GM23338 (cell line): ENCODE measurements around the gene ZACN.

Source experiments
- CREB1 ChIP-seq: fragments of 250-450 bp; sonication (Bioruptor Pico); IDR thresholded peaks from 2 replicates; pipeline ENCODE4 v1.5.0; 2020; ENCODE audit warnings: low read depth, mild to moderate bottlenecking, moderate library complexity
- CTCF ChIP-seq, 2 experiments: fragments of 200-600 bp in 1 of 2; sonication (generic) in 1 of 2; conservative IDR thresholded peaks; 2 replicates each; pipeline versions ENCODE4 v1.5.1 to v1.6.1; 2016 to 2017; ENCODE audit warnings: antibody characterized with exemption in 2 of 2, low read depth in 2 of 2, mild to moderate bottlenecking in 2 of 2, moderate library complexity in 1 of 2
- ETS1 ChIP-seq: IDR thresholded peaks from 2 replicates; pipeline ENCODE4 v1.6.1; 2016; ENCODE audit warnings: antibody characterized with exemption
- EZH2 ChIP-seq: fragments of 200-600 bp; sonication (generic); IDR thresholded peaks from one replicate; pipeline ENCODE4 v1.8.0; 2017; ENCODE audit warnings: antibody characterized with exemption, mild to moderate bottlenecking, low read depth; ENCODE audit not compliant: unreplicated experiment
- EZH2phosphoT487 ChIP-seq: fragments of 200-600 bp; sonication (generic); IDR thresholded peaks from one replicate; pipeline ENCODE4 v1.8.1; 2018; ENCODE audit warnings: antibody characterized with exemption; ENCODE audit not compliant: unreplicated experiment
- JUNB ChIP-seq: IDR thresholded peaks from one replicate; pipeline ENCODE4 v1.6.1; 2016; ENCODE audit warnings: antibody characterized with exemption; ENCODE audit not compliant: unreplicated experiment
- POLR2AphosphoS5 ChIP-seq: IDR thresholded peaks from 2 replicates; pipeline ENCODE4 v1.6.1; 2016; ENCODE audit warnings: antibody characterized with exemption, low read depth
- REST ChIP-seq: IDR thresholded peaks from one replicate; pipeline ENCODE4 v1.6.1; 2018; ENCODE audit warnings: antibody characterized with exemption; ENCODE audit not compliant: unreplicated experiment
- STAT1 ChIP-seq: IDR thresholded peaks from one replicate; pipeline ENCODE4 v1.6.1; 2016; ENCODE audit warnings: antibody characterized with exemption; ENCODE audit not compliant: unreplicated experiment
- ZNF114 ChIP-seq: fragments of 250-450 bp; sonication (Bioruptor Pico); IDR thresholded peaks from 2 replicates; pipeline ENCODE4 v1.5.0; 2020; ENCODE audit warnings: mild to moderate bottlenecking, moderate library complexity
- ZNF331 ChIP-seq: fragments of 250-450 bp; sonication (Bioruptor Pico); IDR thresholded peaks from 2 replicates; pipeline ENCODE4 v1.5.0; 2020; ENCODE audit warnings: low read depth, mild to moderate bottlenecking, moderate library complexity
- ZNF462 ChIP-seq: fragments of 250-450 bp; sonication (Bioruptor Pico); IDR thresholded peaks from 2 replicates; pipeline ENCODE4 v1.5.0; 2020; ENCODE audit warnings: mild to moderate bottlenecking, moderate library complexity

GRCh38 chr17:76049239-76049638 is 29.7 kb upstream of the ZACN start:
- TF ChIP-seq ETS1 (no peak), CREB1 (CRISPR knock-in tag) (no peak), CTCF (conservative IDR thresholded peaks at IDR 0.05; ENCODE audit: low read depth in 2 of 2) (no peak), EZH2 (no peak), POLR2AphosphoS5 (no peak), REST (no peak), JUNB (no peak), ZNF462 (no peak), EZH2phosphoT487 (no peak), ZNF331 (CRISPR knock-in tag) (no peak), STAT1 (no peak), ZNF114 (CRISPR knock-in tag) (no peak)
